HG02571 (cell line): ENCODE results near the gene WDR18.
"Not testable (repeated sequence)": the region's sequence is repeated elsewhere in the genome, so short reads cannot be mapped to it uniquely, and the experiment has no call there.

Source experiments
- ATAC-seq: cut with Tn5 transposase; IDR thresholded peaks from one replicate; pipeline ENCODE4 v1.9.1; 2021; ENCODE audit warnings: mild to moderate bottlenecking, moderate library complexity; ENCODE audit not compliant: unreplicated experiment

Gene WDR18

GRCh38 chr19:950352-951066 is 33.6 kb upstream of the WDR18 start:
- no peak for ATAC-seq

GRCh38 chr19:952049-952679 is 32.0 kb upstream of the WDR18 start:
- no peak for ATAC-seq

GRCh38 chr19:952680-953444 is 31.3 kb upstream of the WDR18 start:
- no peak for ATAC-seq

GRCh38 chr19:953445-954271 is 30.5 kb upstream of the WDR18 start:
- ATAC-seq, result no peak

- ATAC-seq, result no peak
Measured at GRCh38 chr19:954272-954671, 29.9 kb upstream of the WDR18 start.

GRCh38 chr19:954672-955494 is 29.3 kb upstream of the WDR18 start:
- no peak for ATAC-seq

GRCh38 chr19:955803-956765 is 28.1 kb upstream of the WDR18 start:
- ATAC-seq, result no peak

GRCh38 chr19:956766-957440 is 27.2 kb upstream of the WDR18 start:
- no peak for ATAC-seq

- ATAC-seq, result not testable (repeated sequence)
Measured at GRCh38 chr19:957578-957977, 26.6 kb upstream of the WDR18 start.

DNA sequence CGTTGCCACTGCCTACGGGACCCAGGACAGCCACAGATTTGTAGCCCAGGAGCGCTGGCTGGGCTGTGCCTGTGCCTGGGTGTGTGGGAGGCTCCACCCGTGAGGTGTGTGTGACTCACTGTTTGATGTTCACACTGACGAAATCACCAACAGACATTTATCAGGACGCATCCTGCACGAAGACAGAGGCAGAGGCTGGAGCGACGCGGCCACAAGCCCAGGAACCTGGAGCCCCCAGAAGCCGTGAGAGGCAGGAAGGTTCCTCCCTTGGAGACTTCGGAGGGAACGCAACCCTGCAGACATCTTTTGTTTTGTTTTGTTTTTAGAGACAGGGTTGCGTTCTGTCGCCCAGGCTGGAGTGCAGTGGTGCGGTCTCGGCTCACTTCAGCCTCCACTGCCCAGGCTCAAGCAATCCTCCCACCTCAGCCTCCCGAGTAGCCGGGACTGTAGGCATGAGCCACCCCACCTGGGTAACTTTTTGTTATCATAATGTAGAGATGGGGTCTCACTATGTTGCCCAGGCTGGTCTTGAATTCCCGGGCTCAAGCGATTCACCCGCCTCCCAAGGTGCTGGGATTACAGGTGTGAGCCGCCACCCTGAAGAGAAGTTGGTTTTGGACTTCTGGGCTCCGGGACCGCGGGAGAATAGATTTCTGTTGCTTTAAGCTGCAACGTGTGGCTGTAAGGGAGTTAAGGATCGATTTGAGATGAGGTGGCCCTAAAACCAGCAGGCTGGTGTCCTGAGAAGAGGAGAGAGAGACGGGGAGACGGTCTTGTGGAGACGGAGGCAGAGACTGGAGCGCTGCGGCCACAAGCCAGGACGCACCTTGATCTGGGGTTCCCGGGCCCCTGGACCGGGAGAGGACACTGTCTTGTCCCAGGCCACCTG is 24.9 kb upstream of the WDR18 start:
- ATAC-seq, result no peak

DNA sequence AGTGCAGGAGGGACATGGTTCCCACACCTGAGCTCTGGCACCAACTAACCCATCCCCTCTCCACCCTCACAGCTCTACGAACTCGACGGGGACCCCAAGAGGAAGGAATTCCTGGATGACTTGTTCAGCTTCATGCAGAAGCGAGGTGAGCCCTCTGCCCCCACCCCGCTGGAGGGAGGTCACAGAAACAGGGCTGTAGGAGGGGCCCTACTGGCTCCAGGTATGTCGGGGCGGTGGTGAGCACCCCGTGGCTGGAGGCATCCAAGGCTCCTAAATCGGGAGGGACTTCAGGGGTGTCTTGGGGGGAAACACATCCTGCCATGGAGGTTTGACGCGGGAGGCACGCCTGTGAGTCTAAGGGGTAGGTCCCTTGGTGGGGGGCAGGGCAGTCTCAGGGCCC is 24.1 kb upstream of the WDR18 start:
- no peak for ATAC-seq

- ATAC-seq, result no peak
Measured at GRCh38 chr19:960601-960938, 23.6 kb upstream of the WDR18 start.

GRCh38 chr19:961866-962620 is 22.1 kb upstream of the WDR18 start:
- no peak for ATAC-seq

DNA sequence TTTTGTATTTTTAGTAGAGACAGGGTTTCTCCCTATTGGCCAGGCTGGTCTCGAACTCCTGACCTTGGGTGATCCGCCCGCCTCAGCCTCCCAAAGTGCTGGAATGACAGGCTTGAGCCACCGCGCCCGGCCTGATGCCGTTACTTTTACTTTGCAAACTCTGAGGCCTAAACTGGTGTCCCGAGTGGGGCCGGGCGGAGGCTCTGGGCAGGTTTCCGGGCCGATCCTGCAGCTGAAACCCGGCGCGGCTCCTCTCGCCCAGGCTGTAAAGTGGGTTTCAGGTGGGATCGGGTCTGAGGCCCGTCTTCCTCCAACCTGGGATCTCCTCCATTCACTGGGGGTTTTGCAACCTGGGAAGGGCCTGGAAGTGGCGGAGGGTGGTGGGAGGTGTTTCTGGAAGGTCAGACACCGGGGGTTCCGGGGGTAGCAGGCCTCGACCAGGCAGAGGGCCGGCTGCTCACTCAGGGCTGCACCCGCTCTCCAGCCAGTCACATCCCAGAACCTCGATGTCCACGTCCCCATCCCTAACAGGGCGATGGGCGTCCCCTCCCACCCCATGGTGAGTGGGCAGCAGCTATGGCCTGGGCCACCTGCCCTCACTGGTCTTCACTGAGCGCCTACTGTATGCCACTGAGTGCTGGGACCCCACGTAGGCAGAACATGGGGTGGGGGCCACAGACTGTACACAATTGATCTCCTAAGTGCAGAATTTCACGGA is 21.3 kb upstream of the WDR18 start:
- ATAC-seq, result no peak

- ATAC-seq, result no peak
Measured at GRCh38 chr19:963486-963951, 20.6 kb upstream of the WDR18 start.

GRCh38 chr19:964116-964520 is 20.0 kb upstream of the WDR18 start:
- no peak for ATAC-seq
